Fibroblast of skin of abdomen (primary cell): Measurements from ENCODE around the gene SLC22A2. TPM values are rescaled to one million over a fixed set of nuclear protein-coding genes. Genes with fewer than 3 reads are reported as not detected.
"Not testable (repeated sequence)": the region's sequence is repeated elsewhere in the genome, so short reads cannot be mapped to it uniquely, and the experiment has no call there.

ENCODE experiments used
- DNase-seq: peaks from one replicate; pipeline ENCODE4 v3.0.0-alpha.2; 2013
- polyA plus RNA-seq, 2 experiments: library from polyadenylated mRNA; unstranded; fragments of 120-200 nt; gene quantifications; one replicate each; pipeline ENCODE4 v1.2.1, GENCODE V29; 2013; ENCODE audit not compliant: insufficient read length in 2 of 2

SLC22A2 gene
- not detected for polyA plus RNA-seq (2013, experiment 1 of 2; ENCODE audit: insufficient read length)
- not detected for polyA plus RNA-seq (2013, experiment 2 of 2; ENCODE audit: insufficient read length)

DNA sequence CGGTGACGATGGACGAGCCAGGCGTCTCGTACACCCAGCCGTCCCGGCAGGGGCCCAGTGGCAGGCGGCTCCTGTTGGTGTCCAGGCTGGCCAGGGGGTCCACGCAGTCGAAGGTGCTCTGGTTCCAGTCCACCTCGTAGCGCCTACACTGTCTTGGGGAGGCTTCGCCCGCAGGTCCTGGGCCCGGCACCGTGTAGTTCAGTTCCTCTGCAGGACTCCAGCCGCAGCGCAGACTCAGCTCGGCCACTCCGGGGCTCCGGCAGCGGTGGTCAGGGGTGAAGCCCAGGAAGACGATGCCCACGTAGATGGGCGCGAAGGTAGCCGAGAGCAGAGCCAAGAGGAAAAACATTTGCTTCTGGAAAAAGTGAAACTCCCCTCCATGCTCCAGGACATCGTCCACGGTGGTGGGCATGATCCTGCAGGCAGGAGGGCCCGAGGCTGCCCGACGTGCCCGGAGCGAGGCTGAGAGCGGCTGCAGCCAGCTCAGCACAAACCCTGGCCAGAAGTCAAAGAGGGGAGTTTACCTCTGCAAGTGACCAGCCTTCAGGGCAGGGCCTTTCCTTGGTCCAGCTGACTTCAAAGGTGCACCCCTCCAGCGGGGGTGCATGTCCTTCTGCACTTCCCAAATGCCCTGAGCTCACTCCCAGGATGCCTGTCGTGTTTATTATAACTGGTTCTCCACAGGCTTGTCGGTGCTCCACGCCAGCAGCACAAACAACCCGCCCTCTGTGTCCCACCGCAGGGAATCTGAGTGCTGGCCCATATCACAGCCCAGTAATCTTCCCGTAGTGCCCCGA, at the start of gene SLC22A2:
Gene SLC22A2 (minus strand): TSS at position 476 of the 797 bp plus-strand sequence. CDS start 64 bp downstream, at position 412.
- no peak for DNase-seq

DNA sequence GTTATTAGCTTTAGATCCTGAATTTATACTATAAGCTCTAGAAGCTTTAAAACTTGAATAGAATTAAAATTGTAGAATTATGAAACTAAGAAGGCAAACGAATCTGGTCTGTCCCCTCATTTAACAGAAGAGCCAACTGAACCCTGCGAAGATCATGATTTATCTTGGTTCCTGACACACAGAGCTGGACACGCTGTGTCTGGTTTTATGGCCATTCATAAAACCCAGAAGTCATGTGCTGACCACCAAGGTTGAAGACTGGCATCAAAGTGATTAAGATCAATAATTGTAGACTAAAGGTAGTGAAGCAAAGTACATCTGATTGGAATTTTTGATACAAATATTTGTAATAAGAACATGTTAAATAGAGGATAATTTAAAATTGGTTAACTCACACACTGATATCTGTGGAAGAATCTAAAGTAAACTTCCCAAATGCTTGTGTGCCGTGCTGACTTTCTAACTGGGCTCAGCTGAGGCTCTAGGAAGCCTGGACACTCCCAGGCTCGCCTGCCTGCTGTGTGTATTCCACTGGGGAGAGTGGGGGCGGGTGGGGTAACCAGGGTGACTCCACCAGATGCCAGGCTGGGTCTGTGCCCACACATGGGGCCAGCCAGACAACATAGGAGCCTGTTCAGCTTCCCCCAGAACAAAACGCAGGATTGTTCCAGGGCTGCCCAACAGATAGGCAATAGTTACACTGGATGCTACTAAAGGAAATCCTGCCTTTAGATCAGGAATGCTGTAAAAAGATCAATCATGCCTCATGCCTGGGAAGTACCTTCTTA, 47.5 kb upstream of the SLC22A2 start:
- no peak for DNase-seq

DNA sequence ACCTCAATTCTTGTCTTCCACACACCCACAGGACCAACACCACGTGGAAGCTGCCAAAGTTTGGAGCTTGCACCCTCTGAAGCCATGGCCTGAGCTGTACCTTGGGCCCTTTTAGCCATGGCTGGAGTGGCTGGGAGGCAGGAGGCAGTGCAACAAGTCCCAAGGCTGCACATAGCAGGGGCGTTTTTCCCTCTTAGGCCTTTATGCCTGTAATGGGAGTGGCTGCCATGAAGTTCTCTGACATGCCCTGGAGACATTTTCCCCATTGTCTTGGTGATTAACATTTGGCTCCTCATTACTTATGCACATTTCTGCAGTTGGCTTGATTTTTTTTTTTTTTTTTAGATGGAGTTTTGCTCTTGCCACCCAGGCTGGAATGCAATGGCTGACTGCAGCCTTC, 45.2 kb upstream of the SLC22A2 start:
- DNase-seq: no peak

DNA sequence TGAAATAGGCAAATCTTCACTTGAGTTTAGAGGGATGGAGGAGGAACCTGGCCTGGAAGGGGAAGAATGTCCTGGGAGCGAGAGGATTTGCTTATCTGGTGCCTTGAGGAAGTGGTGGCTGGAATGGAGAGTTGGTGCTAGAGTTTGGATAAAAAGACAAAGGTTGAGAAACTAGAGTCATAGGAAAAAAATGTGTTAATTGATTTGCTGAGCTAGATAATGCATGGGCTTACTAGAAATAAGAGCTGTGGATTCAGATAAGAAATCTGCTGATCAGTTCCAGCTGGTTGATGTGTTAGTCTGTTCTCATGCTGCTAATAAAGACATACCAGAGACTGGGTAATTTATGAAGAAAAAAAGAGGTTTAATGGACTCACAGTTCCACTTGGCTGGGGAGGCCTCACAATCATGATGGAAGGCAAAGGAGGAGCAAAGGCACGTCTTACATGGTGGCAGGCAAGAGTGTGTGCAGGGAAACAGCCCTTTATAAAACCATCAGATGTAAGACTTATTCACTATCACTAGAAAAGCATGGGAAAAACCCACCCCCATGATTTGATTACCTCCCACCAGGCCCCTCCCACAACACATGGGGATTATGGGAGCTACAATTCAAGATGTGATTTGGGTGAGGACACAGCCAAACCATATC, 43.9 kb upstream of the SLC22A2 start:
- not testable (repeated sequence) for DNase-seq

- DNase-seq: no peak
Measured at GRCh38 chr6:160301339-160301738, 42.7 kb upstream of the SLC22A2 start.

DNA sequence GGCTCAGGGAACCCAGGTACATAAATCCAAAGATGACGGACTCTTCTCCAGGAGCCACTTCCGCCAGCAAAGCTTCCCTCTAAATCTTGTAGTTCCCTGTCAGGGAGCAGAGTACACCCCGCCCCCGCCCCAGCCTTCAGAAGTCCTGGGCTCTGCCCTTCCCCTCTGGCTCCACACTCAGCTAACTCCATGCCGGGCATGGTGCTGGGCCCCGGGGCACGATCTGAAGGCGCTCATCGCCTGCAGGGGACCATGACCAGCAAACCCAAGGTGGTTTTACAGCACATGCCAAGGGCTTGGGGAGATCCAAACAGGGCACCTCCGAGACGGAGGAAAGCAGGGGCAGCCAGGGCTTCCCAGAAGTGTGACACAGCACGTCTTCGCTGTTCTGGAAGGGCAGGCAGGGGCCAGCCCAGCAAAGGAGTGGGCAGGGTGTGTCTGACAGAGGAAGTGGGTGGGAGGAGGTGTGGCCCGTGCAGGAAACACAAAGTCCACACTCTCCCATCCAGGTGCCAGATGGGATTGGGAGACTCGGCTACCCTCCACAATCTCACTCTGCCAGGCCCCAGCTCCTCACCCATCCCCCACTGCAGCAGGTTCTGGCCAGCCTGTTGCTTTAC, 41.6 kb upstream of the SLC22A2 start:
- no peak for DNase-seq

DNA sequence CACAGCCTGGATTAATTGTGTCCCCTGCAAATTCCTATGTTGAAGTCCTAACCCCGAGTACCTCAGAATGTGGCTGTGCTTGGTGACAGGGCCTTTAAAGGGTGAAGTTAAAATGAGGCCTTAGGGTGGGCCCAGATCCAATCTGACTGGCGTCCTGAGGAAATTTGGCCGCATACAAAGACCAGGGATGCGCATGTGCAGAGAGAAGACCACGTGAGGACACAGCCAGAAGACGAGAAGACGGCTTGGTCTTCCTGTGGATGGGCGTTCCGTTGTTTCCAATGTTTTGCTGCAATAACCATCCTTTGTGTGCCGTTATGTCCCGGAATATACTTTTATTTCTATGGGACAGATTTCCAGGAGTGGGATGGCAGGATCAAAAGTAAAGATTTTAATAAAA, 40.9 kb upstream of the SLC22A2 start:
- DNase-seq: no peak

DNA sequence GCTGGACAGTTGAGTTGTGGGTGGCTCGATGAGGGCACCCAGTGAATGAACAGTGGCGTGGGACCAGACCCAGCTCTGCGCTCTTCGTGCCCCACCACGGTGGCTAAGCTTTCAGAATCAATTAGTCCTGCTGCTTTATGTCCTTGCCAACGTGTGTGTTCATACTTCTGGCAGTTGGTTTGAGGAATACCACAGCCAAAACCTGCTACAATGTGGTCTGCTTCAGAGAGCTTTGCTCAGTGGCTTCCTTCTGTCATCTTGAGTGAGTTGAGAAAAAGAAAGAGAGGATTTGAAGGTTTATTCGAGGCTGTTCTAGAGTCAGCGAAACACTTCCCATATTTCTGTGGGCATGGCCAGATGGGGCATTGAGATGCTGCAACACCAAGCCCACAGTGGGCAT, 39.5 kb upstream of the SLC22A2 start:
- no peak for DNase-seq

- no peak for DNase-seq
Measured at GRCh38 chr6:160297310-160297709, 38.7 kb upstream of the SLC22A2 start.

DNA sequence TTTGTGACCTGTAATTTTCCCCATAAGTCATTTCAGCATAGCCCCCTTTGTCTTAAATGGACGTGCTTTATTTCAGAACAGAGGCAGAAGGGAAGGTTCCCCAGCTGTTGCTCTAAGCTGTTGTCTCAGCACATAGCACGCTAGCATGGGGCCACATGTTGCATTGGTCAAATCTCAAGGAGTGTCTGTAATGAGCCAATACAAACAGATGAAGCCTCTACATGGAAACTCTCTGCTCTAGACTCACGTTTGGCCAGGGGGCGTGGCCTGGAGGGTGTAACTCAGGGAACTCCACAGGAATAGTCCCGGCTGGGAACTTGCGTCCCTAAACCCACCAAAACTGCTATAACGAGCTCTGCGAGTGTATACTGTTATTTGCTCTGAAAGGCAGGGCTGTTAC, 35.2 kb upstream of the SLC22A2 start:
- DNase-seq: peak; percentile 6

DNA sequence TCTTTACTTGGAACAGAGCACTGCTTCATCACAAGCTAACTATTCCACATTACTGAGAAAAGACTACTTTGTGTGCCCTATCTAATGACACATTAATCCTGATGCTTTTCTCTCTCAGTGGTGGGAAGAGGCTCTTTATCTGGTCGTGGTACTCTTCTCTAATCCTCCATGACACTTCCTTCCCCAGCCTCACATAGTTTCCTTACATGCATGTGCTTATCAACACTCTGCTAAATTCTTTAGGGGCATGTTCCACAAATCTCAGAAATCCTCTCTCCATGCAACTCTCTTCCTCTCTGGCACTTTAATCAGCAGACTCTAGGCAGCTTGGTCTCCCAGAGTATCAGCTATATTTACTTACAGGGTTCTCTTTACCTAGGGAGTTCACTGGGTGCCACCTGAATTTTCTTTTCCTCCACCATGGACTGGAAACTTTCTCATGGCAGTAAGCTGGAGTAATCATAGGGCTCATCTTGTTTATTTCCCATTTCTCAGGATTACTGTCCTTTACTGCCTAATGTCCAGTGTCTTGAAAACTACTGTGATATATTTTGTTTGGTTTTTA, 27.0 kb upstream of the SLC22A2 start:
- no peak for DNase-seq

DNA sequence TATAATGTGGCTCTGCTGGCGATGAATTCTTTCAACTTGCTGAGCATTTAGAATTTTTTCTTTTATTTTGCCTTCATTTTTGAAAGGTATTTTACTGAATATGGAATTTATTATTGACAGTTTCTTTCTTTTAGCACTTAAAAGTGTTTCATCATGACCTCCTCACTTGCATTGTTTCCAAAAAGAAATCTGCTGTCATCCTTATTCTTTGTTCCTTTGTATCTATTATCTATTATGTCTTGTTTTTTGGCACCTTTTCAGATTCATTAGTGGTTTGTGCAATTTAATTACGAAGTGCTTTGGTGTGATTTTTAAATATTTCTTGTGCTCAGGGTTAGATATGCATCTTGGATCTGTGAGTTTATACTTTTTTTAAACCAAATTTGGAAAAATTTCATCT, 26.0 kb upstream of the SLC22A2 start:
- DNase-seq: no peak

DNA sequence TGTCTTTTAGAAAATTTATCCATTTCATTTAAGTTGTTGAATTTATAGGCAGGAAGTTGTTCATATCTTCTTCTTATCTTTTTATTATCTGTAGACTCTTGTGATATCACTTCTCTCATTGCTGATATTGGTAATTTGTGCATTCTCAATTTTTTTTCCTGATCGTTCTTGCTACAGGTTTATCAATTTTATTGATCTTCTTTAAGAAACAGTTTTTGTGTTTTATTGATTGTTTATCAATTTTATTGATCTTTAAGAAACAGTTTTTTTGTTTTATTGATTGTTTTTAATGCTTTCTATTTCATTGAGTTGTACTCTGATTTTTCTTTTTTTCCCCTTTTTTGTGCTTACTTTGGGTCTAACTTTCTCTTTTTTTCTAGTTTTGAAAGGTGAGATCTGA, 23.8 kb upstream of the SLC22A2 start:
- DNase-seq: no peak

GRCh38 chr6:160279850-160280249, 21.2 kb upstream of the SLC22A2 start:
- no peak for DNase-seq

DNA sequence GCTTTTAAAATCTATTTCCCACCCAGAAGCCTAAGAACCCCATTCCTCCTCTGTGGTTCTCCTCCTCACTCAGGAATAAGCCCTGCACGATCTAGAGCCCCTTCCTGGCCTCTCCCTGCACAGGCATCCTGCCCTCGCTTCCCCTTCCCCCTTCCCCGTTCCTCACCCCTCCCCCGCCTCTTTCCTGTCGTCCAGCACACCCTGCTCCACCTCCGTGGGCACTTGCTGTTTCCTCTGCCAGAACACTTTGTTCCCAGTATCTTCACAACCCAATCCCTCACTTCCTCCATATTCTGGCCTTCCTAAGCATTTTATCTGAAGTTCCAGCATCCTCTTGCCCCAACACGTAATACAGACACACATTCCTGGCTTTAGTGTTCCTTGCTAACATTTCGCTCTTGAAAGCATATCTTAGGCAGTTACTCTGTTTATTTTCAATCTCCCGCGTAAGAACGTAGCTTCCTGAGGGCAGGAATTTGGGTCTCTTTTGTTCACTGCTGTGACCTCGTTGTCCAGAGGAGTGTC, 20.2 kb upstream of the SLC22A2 start:
- no peak for DNase-seq

GRCh38 chr6:160278311-160278710, 19.7 kb upstream of the SLC22A2 start:
- no peak for DNase-seq

- DNase-seq: no peak
Measured at GRCh38 chr6:160277546-160277945, 18.9 kb upstream of the SLC22A2 start.

DNA sequence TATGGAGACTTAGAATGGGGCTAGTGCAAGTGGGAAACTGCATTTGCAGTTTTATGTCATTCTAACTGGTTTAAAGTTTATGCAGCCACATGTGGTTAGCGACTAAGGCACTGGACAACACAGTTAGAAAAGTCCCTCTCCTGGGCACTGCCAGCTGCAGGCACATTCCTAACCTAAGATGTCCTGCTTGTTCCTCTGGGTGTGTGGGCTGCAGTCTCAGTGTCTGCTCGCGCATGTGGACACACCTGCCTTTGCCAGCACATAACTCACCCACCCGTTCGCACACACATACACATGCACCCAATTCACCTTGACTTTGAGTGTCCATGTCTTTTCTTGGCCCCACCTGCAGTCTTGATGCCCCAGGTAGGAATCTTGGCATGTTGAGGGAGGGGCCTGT, 18.5 kb upstream of the SLC22A2 start:
- no peak for DNase-seq

DNA sequence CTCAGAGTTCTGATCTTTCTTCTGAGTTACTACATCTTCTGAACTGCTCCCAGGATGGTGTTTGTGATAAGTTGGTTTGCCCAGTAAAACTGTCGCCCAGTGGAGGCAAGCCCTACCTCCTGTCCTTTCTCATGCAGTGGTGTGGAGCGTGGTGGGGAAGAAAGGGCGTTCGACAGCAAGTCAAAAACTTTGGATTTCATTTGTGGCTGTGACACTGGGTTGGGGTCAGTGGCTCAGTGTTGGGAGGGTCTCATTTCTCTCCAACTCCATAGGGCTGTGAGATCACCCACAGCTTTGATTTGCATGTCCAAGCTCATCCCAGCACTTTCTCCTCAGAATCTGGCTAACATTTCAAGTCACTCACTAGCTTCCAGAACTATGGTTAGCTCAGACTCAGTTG, 17.5 kb upstream of the SLC22A2 start:
- DNase-seq: no peak

DNA sequence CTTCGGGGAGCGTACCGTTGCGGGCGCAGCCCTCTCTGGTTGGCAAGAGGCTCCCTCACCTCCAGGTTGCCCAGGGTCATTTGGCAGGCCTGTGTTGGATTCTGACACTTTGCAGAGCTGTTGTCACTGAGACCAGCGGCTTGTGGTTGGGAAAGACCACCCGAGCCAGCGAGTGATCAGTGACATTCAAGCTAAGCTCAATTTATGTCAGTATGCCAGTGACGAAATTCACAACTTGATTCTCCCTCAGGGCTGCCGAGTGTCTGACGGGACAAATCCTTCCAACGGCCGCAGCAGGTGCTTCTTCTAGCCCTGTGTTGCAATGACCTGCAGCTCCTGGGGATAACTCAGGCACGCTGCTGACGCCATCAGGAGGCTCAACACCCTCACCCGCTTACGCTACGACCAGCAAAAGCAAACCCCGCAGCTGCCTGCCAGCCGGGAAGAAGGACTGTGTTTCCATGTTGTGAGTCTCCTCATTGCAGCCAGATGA, 16.9 kb upstream of the SLC22A2 start:
- DNase-seq: no peak

DNA sequence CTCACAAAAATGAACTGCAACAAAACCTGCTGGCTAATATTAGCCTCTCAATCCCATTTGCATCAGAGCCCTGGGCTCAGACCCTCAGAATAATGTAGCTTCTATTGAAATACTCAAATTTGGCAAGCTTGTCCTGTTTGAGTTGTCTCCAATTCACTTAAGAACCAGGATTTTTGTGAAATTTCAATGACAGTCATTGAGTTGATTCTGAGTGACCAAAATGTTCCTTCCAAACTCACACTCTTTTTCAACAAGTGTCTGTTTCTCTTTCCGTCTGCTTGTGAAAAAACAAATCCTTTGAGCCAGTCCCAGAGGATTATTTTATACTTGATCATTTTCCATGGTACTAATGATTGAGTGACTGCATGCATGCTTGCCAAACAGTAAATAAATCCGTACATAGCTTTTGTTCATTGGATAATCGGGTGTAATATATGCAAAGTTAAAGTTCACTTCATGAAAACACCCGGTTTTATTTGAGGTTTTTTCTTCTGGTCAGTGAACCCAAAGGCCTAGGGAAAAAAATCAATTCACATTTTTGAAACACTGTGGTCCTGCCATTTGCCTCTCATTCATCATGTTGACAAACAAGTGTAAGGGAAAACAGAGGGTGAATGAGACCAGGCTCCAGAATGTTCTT, 16.4 kb upstream of the SLC22A2 start:
- no peak for DNase-seq

DNA sequence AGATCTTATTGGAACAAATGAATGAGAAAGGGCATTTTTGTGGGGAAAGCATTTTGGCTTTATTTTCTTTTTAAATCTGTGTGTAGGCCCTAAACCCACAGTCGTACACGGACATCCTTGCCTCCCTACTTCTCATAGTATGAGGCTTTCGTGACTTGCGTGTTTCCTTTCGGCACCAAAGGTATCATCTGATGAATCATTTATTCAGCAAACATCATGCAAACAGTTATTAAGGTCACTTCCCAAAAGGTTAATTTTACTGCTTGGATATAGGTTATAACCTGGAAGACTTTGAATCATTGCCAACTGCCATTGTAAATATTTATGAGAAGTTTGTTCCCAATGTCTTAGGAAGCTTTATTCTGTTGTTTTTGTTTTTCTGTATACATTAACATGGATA, 15.1 kb upstream of the SLC22A2 start:
- DNase-seq: no peak
